HS-27A (cell line): ENCODE data around the gene FARSB.

Experiments used
- DNase-seq: peaks from one replicate; pipeline ENCODE4 v3.0.0-alpha.2; 2012; ENCODE audit warnings: low read depth, missing footprints

The FARSB gene

GRCh38 chr2:222663479-222663878, 7.6 kb upstream of the FARSB start:
- no peak for DNase-seq

- no peak for DNase-seq
These were observed 894 bp upstream of the FARSB start for GRCh38 chr2:222656526-222657446.

- DNase-seq = no peak
These were observed 2.6 kb downstream of the FARSB start for GRCh38 chr2:222653280-222653679.

- no peak for DNase-seq
These were observed 3.2 kb downstream of the FARSB start for GRCh38 chr2:222652491-222653255.

- no peak for DNase-seq
These were observed 4.0 kb downstream of the FARSB start for GRCh38 chr2:222651718-222652418.

- no peak for DNase-seq
These were observed 6.1 kb downstream of the FARSB start for GRCh38 chr2:222649801-222650200.

- DNase-seq = no peak
These were observed 9.9 kb downstream of the FARSB start for GRCh38 chr2:222646008-222646407.

- DNase-seq = no peak
These were observed 12.8 kb downstream of the FARSB start for GRCh38 chr2:222643134-222643533.

GRCh38 chr2:222641336-222641735, 14.6 kb downstream of the FARSB start:
- no peak for DNase-seq

GRCh38 chr2:222637067-222637466, 18.8 kb downstream of the FARSB start:
- DNase-seq = no peak

GRCh38 chr2:222635295-222635694, 20.6 kb downstream of the FARSB start:
- no peak for DNase-seq

GRCh38 chr2:222627764-222628163, 28.1 kb downstream of the FARSB start:
- DNase-seq = no peak

GRCh38 chr2:222623756-222624309, 32.1 kb downstream of the FARSB start:
- no peak for DNase-seq

GRCh38 chr2:222622910-222623309, 33.0 kb downstream of the FARSB start:
- DNase-seq = no peak

GRCh38 chr2:222621893-222622292, 34.0 kb downstream of the FARSB start:
- no peak for DNase-seq

- DNase-seq = no peak
These were observed 40.6 kb downstream of the FARSB start for GRCh38 chr2:222615320-222615719.

- DNase-seq = no peak
These were observed 42.1 kb downstream of the FARSB start for GRCh38 chr2:222613715-222614331.

- DNase-seq = no peak
These were observed 44.2 kb downstream of the FARSB start for GRCh38 chr2:222611684-222612083.

GRCh38 chr2:222610746-222611145, 45.1 kb downstream of the FARSB start:
- no peak for DNase-seq

- DNase-seq = no peak
These were observed 46.5 kb downstream of the FARSB start for GRCh38 chr2:222609381-222609780.

GRCh38 chr2:222608081-222608480, 47.8 kb downstream of the FARSB start:
- DNase-seq = no peak

- DNase-seq = no peak
These were observed 49.6 kb downstream of the FARSB start for GRCh38 chr2:222606306-222606705.
